OCI-LY7 (cell line): ENCODE results near the gene TMEM244.

Experiments
- CTCF ChIP-seq: fragments of 200-600 bp; sonication (generic); conservative IDR thresholded peaks from 2 replicates; pipeline ENCODE4 v1.5.1; 2014; ENCODE audit warnings: mild to moderate bottlenecking, antibody characterized with exemption, low read length, moderate library complexity, mixed read lengths
- EZH2phosphoT487 ChIP-seq: fragments of 200-600 bp; sonication (generic); IDR thresholded peaks from 2 replicates; pipeline ENCODE4 v1.6.1; 2018; ENCODE audit warnings: low read depth, borderline replicate concordance, mild to moderate bottlenecking, mixed run types, antibody characterized with exemption, low read length, moderate library complexity, mixed read lengths

DNA sequence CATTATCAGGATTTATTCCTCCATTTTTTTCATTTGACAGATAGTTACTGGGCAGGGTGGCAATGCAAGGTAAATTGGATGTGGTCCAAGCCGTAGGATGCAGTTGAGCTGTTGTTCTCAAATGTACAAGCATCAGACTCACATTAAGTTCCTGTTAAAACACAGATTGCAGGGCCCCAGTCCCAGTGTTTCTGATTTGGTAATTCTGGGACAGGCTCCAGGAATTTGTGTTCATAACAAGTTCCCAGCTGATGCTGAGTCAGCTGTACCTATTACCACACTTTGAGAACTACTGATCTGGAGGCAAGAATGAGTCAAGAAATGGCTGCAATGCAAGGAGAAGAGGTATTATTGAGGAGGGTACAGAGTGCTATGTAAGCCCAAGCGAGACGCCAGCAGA lies 11.7 kb downstream of the TMEM244 start:
- TF ChIP-seq CTCF (no peak), EZH2phosphoT487 (no peak)
